ENCODE data around the gene SYNJ1. TPM values are rescaled to one million over a fixed set of nuclear protein-coding genes. Genes with fewer than 3 reads are reported as not detected.
A peak's percentile ranks its signal among the peaks of the same experiment; 100 is the strongest.

SYNJ1 gene
- total and polyA plus RNA-seq, 9 of the 15 experiments (the other 6 are each of a cell fraction or from before 2014, with no cell fraction given), result 2.4 to 10.6 (median 5.6) TPM

DNA sequence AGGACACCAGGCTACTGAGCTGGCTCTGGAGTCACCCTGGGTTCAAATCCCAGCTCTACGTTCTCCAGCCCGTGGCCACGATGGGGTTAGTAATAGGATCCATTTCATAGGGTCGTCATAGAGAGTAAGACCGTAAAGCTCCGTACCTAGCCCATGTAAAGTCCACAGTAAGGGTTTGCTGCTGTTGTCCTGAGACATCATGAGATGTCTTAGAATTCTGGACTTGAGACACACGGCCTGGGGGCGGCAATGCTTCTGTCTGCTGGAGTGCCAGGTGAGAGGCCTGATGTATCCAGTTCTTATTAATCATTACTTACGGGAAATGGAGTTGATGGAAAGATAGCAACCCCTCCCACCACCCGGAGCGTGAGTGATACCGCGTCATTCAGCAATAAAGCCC lies 146.1 kb downstream of the SYNJ1 start:
- WGBS (ENCODE audit: insufficient coverage, low coverage, missing lambda C conversion rate), result 7% methylated on average over 13 of the region's 13 CpGs
- H3K4me1 ChIP-seq (replicated peaks in 1 of 2; ENCODE audit: control insufficient read depth in 2 of 2, insufficient read depth in 2 of 2, low read length in 2 of 2), result peaks cover 9 to 10% of the 10 kb centered on the region in 2 experiments; a peak in 4 of 5 replicates
- H2AFZ ChIP-seq (ENCODE audit: low read depth, low read length), result 0 out of 2 replicates have a peak overlapping the region, but pooled peaks have one; percentile 49
- ChIA-PET POLR2A (interaction anchor here (0.7 to 1.3 kb wide), 2 partner anchors 10 to 187 kb away, joined by 3 read pairs; no protein-coding TSS in a partner anchor), CTCF (ENCODE audit: low intra/inter-chr PET ratio) (no interaction called here)
- no peaks in the 10 kb centered on the region for H3K9me3 ChIP-seq (replicated peaks; ENCODE audit: control insufficient read depth, insufficient read depth, low read depth, low read length)
- H3K9ac ChIP-seq (ENCODE audit: insufficient read depth in 1 of 2, low read depth in 2 of 2, low read length in 2 of 2), result no peak overlapping the region
- intact Hi-C loops (cut with micrococcal nuclease) (loop anchor here (10.0 kb wide), 1 partner anchor 287 kb away; the partner anchor contains the start of gene MRAP), in situ Hi-C loops (cut with MboI) (no loop called here)
- peak overlapping the region; percentile 3; the same call in 1 of the 2 replicates for H3K4me2 ChIP-seq (ENCODE audit: insufficient read depth, low read length)
- FAIRE-seq (no peak), ATAC-seq (no peak), DNase-seq (ENCODE audit: extremely low read depth in 1 of 4, low spot score in 3 of 4) (no peak)
- no peak overlapping the region for H3K4me3 ChIP-seq
- BruUV-seq (replicated peaks), result no TSS peak
- no peaks in the 10 kb centered on the region for H4K20me1 ChIP-seq (replicated peaks; ENCODE audit: control insufficient read depth, insufficient read depth, low read length)
- H3K36me3 ChIP-seq (ENCODE audit: control insufficient read depth, insufficient read depth, low read length), result no peaks in the 10 kb centered on the region; the same call in 2 of the 3 replicates
- H3K79me2 ChIP-seq (ENCODE audit: control insufficient read depth, insufficient read depth, low read length), result no peaks in the 10 kb centered on the region
- no peaks in the 10 kb centered on the region for H3K9me1 ChIP-seq (ENCODE audit: control insufficient read depth, insufficient read depth, low read length)
- H3K27ac ChIP-seq (ENCODE audit: extremely low read depth, low read depth, low read length), result no peak overlapping the region
- peaks cover 52 to 63% of the 10 kb centered on the region in 2 experiments for H3K27me3 ChIP-seq (ENCODE audit: control insufficient read depth in 2 of 2, insufficient read depth in 2 of 2, low read length in 2 of 2)
- TF ChIP-seq POLR2AphosphoS5 (IDR thresholded peaks at IDR 0.05; ENCODE audit: control insufficient read depth, insufficient read depth, low read depth, low read length) (no peak), MTF1 (CRISPR knock-in tag; IDR thresholded peaks at IDR 0.05; ENCODE audit: borderline replicate concordance) (no peak), IFI16 (CRISPR knock-in tag; IDR thresholded peaks at IDR 0.05) (no peak), RBM25 (IDR thresholded peaks at IDR 0.05; ENCODE audit: low read depth, low read length, severe bottlenecking) (no peak), ZNF175 (CRISPR knock-in tag; IDR thresholded peaks at IDR 0.05; ENCODE audit: low read depth) (no peak), POU5F1 (IDR thresholded peaks at IDR 0.05; ENCODE audit: borderline replicate concordance, low read depth, low read length, partially characterized antibody) (no peak), NFIX (CRISPR knock-in tag; IDR thresholded peaks at IDR 0.05; ENCODE audit: low read depth) (no peak), ZBTB34 (CRISPR knock-in tag; IDR thresholded peaks at IDR 0.05) (no peak), ZBTB11 (CRISPR knock-in tag; IDR thresholded peaks at IDR 0.05) (no peak), PML (IDR thresholded peaks at IDR 0.05; ENCODE audit: low read length) (no peak), BRF1 (IDR thresholded peaks at IDR 0.05; ENCODE audit: borderline replicate concordance, extremely low read depth, insufficient read length) (no peak), KHSRP (IDR thresholded peaks at IDR 0.05) (no peak), POLR2G (IDR thresholded peaks at IDR 0.05; ENCODE audit: low read depth, low read length) (no peak), MTA3 (IDR thresholded peaks at IDR 0.05; ENCODE audit: borderline replicate concordance) (no peak), ZSCAN32 (CRISPR knock-in tag; IDR thresholded peaks at IDR 0.05) (no peak)
- TF ChIP-seq, protein P1, sequence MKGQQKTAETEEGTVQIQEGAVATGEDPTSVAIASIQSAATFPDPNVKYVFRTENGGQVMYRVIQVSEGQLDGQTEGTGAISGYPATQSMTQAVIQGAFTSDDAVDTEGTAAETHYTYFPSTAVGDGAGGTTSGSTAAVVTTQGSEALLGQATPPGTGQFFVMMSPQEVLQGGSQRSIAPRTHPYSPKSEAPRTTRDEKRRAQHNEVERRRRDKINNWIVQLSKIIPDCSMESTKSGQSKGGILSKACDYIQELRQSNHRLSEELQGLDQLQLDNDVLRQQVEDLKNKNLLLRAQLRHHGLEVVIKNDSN (CRISPR knock-in tag; IDR thresholded peaks at IDR 0.05), result no peak

All from K562 (cell line).